HG02938 (cell line): ENCODE results near the gene RRAGC.
A peak's percentile ranks its signal among the peaks of the same experiment; 100 is the strongest.
"Not testable (repeated sequence)": the region's sequence is repeated elsewhere in the genome, so short reads cannot be mapped to it uniquely, and the experiment has no call there.

Source experiments
- ATAC-seq: cut with Tn5 transposase; IDR thresholded peaks from one replicate; pipeline ENCODE4 v1.9.1; 2021; ENCODE audit warnings: mild to moderate bottlenecking, moderate library complexity; ENCODE audit not compliant: unreplicated experiment

The RRAGC gene

GRCh38 chr1:38817267-38818174, 42.1 kb downstream of the RRAGC start:
- no peak for ATAC-seq

- ATAC-seq = peak; percentile 60
Measured at GRCh38 chr1:38815903-38816627, 43.5 kb downstream of the RRAGC start.

GRCh38 chr1:38814984-38815464, 44.5 kb downstream of the RRAGC start:
- ATAC-seq = no peak

- ATAC-seq = no peak
Measured at GRCh38 chr1:38814444-38814983, 45.1 kb downstream of the RRAGC start.

- no peak for ATAC-seq
Measured at GRCh38 chr1:38812981-38813380, 46.6 kb downstream of the RRAGC start.

GRCh38 chr1:38811466-38811865, 48.1 kb downstream of the RRAGC start:
- ATAC-seq = not testable (repeated sequence)

GRCh38 chr1:38806090-38806489, 53.5 kb downstream of the RRAGC start:
- no peak for ATAC-seq

GRCh38 chr1:38805036-38805435, 54.5 kb downstream of the RRAGC start:
- no peak for ATAC-seq

GRCh38 chr1:38804062-38804886, 55.3 kb downstream of the RRAGC start:
- ATAC-seq = no peak

DNA sequence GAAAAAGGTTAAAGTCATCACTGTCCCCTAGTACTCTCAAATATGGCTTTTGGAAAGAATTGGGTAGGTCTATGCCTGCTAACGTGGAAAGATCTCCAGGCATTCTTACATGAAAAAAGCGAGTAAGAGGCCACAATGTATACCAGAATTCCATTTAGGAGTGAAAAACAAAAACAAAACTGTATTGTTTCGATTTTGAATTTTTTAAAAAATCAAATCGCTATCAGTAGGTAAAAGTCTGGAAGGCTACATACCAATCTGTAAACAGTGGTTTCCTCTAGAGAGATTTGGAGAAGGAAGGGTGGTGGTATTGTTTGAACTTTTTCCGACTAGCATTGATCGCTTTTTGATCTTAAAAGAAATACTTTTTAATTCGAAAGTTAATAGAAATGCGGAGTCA, 55.9 kb downstream of the RRAGC start:
- ATAC-seq = no peak

DNA sequence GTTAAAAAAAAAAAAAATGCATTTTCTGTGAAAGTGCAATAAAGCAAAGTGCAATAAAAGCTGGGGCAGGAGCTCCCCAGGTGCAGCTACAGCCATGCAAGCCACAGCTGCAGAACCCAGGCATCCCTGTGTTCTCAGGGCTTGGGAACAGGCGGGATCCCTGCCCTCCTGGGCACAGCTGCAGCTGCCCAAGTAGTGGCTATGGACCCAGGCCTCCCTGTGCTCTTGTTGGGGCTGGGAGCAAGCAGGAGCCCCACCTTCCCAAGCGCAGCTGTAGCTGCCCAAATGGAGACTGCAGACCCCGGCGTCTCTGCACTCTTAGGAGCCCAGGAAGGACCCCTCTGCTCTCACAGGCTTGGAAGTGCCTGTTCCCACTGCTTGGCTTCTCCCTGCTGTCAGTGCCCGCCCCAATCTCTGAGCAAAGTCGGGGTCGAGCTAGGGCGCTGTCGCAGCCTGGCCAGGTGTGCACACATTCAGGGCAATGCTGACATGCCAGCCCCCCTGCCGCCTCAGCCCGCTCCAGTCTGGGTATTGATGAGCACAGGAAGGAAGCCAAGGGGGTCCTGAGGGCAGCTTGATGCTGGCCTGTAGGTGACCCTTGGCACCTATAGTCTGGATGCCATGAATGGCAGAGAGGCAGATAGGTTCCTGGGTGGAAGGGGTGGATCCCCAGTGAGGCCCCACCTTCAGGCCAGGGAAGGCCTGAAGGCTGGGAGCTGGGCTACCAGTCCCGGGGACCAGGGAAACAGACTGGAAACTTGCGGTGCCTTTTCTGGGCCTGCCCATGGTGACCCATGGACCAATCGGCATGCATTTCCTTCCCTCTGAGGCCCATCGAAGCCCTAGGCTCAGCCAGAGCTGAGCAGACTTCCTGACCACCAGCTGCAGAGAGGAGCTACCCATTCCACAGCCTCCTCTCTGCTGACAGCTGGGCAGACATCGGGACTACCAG, 58.6 kb downstream of the RRAGC start:
- ATAC-seq = no peak

DNA sequence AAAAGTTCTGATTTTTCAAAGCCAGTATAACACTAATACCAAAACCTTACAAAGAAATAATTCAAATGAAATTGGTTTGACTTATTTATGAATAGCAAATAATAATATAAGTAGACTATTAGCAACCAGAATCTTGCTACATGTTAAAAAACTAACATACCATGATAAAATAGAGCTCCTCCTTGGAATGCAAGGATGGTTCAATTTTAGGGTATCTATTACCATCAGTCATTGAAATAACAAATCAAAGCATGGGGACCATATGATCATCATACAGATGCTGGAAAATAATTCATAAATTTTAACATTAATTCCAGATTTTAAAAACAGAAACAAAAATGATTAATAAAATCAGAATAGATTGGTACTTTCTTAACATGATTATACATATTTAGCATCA, 66.3 kb downstream of the RRAGC start:
- ATAC-seq = no peak

GRCh38 chr1:38791892-38792291, 67.7 kb downstream of the RRAGC start:
- ATAC-seq = no peak

DNA sequence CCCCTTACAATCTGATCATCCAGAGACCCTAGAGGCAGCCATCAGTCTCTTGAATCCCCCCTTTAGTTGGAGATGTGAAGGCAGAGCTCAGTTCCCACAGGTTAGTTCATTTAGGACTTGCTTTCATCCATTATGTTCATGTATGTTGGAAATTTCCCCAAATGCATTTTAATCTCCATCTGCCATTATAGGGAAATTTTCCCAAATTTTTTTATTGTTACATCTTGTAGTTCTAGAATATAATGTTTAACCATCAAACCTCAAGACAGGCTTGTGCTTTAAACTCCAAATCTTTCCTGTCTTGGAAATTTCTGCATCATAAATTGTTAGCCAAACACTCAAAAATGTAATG, 68.4 kb downstream of the RRAGC start:
- no peak for ATAC-seq

GRCh38 chr1:38790422-38791163, 69.0 kb downstream of the RRAGC start:
- no peak for ATAC-seq

GRCh38 chr1:38789498-38790169, 69.9 kb downstream of the RRAGC start:
- no peak for ATAC-seq

DNA sequence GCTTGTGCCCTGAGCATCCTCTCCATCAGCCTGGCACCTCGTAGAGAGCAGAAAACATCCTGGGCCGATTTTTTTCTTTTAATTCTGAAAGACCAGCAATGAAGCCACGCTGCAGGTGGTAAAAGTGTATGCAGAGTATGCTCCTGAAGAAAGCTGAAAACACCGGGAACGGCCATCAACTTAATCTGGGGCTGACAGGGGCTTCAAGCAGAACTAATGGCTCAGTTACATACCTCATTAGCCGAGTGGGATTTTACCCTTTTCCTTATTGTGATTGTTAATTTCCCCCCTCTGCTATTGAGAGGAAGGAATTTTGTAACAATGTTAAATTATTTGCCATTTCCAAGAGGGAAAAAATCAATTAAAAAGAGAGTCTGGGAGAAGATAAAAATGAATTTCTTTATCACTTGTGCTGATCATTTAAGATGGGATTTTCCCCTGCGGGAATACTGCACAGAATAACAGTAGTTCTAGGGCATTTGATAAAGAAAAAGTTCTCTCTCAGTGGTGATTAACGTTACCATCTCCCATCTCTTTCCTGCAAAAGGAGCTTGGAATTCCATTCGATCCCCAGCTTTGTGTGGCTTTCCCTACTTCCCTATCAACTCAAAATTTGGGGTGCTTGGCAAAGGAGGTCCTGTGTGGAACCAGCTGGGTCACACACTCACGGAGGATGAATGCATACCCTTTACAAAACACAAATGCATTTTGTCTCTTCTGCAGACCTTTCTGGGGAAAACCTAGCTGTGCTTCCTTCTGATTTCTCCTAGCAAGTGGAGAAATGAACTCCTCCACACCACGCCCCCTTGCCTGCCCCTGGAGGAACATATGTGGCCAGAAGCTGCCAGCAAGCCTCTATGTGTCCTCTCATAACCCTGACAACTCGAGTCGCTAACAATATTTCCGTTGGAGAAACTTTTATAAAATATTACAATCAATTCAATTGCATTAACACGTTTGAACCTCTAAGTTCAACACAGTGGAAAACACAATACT, 70.9 kb downstream of the RRAGC start:
- no peak for ATAC-seq
